HK-2 (cell line): ENCODE data around the gene SLC30A9.
A peak's percentile ranks its signal among the peaks of the same experiment; 100 is the strongest.

Experiments
- DNase-seq: peaks from one replicate; pipeline ENCODE4 v3.0.0-alpha.2; 2018; ENCODE audit not compliant: unreplicated experiment

The SLC30A9 gene

GRCh38 chr4:41990365-41991111, at the start of gene SLC30A9:
SLC30A9 (plus strand) TSS chr4:41990530; CDS start chr4:41990652, 122 bp downstream.
- DNase-seq: peak; percentile 94

- no peak for DNase-seq
These were observed 49.5 kb upstream of the SLC30A9 start for GRCh38 chr4:41940834-41941233.

GRCh38 chr4:41943506-41943905, 46.8 kb upstream of the SLC30A9 start:
- DNase-seq: no peak

GRCh38 chr4:41944089-41944488, 46.2 kb upstream of the SLC30A9 start:
- no peak for DNase-seq

- no peak for DNase-seq
These were observed 40.8 kb upstream of the SLC30A9 start for GRCh38 chr4:41949531-41949930.

- no peak for DNase-seq
These were observed 32.7 kb upstream of the SLC30A9 start for GRCh38 chr4:41957634-41958033.

GRCh38 chr4:41963105-41963504, 27.2 kb upstream of the SLC30A9 start:
- no peak for DNase-seq

GRCh38 chr4:41964401-41964800, 25.9 kb upstream of the SLC30A9 start:
- DNase-seq: no peak

GRCh38 chr4:41967392-41967791, 22.9 kb upstream of the SLC30A9 start:
- DNase-seq: no peak

- no peak for DNase-seq
These were observed 20.7 kb upstream of the SLC30A9 start for GRCh38 chr4:41969671-41970070.

GRCh38 chr4:41975341-41975740, 15.0 kb upstream of the SLC30A9 start:
- no peak for DNase-seq

- DNase-seq: no peak
These were observed 13.4 kb upstream of the SLC30A9 start for GRCh38 chr4:41976775-41977516.

GRCh38 chr4:41977709-41978108, 12.6 kb upstream of the SLC30A9 start:
- DNase-seq: no peak

- no peak for DNase-seq
These were observed 8.9 kb upstream of the SLC30A9 start, which contains the start of gene DCAF4L1 for GRCh38 chr4:41981456-41981855. DCAF4L1 (plus strand) TSS chr4:41981756; CDS start chr4:41981793, 37 bp downstream.

GRCh38 chr4:41982716-41983115, 7.6 kb upstream of the SLC30A9 start:
- no peak for DNase-seq

- no peak for DNase-seq
These were observed 5.2 kb upstream of the SLC30A9 start for GRCh38 chr4:41985151-41985550.

GRCh38 chr4:41989994-41990364, 351 bp upstream of the SLC30A9 start:
- no peak for DNase-seq

GRCh38 chr4:41991916-41992767, 1.8 kb downstream of the SLC30A9 start:
- peak; percentile 38 for DNase-seq

- DNase-seq: no peak
These were observed 2.9 kb downstream of the SLC30A9 start for GRCh38 chr4:41992967-41993857.

- no peak for DNase-seq
These were observed 4.2 kb downstream of the SLC30A9 start for GRCh38 chr4:41994461-41994985.

GRCh38 chr4:41998019-41998418, 7.7 kb downstream of the SLC30A9 start:
- no peak for DNase-seq
